Measurements from ENCODE around the gene BARX2.

Gene BARX2

GRCh38 chr11:129374993-129375750 lies 476 bp upstream of the BARX2 start (continued):
- TF ChIP-seq KLF9 (tag by site-specific recombination; IDR thresholded peaks at IDR 0.05; ENCODE audit: low read depth) (no peak; the same call in 1 of the 2 replicates), ZNF658 (tag by site-specific recombination; IDR thresholded peaks at IDR 0.05) (no peak), ZNF560 (tag by site-specific recombination; IDR thresholded peaks at IDR 0.05; ENCODE audit: borderline replicate concordance) (no peak), ZSCAN5A (tag by site-specific recombination; IDR thresholded peaks at IDR 0.05) (no peak), ZNF707 (tag by site-specific recombination; IDR thresholded peaks at IDR 0.05) (no peak), ZNF350 (tag by site-specific recombination; IDR thresholded peaks at IDR 0.05) (no peak), ZNF324 (tag by site-specific recombination; IDR thresholded peaks at IDR 0.05) (no peak), ZNF292 (tag by site-specific recombination; IDR thresholded peaks at IDR 0.05; ENCODE audit: borderline replicate concordance, low read depth) (no peak), ZNF664 (tag by site-specific recombination; IDR thresholded peaks at IDR 0.05) (no peak), ZNF580 (tag by site-specific recombination; IDR thresholded peaks at IDR 0.05) (peak; percentile 77), ZFP3 (tag by site-specific recombination; IDR thresholded peaks at IDR 0.05; ENCODE audit: low read depth) (no peak), ZNF155 (tag by site-specific recombination; IDR thresholded peaks at IDR 0.05) (no peak)
- TF ChIP-seq, protein P1, sequence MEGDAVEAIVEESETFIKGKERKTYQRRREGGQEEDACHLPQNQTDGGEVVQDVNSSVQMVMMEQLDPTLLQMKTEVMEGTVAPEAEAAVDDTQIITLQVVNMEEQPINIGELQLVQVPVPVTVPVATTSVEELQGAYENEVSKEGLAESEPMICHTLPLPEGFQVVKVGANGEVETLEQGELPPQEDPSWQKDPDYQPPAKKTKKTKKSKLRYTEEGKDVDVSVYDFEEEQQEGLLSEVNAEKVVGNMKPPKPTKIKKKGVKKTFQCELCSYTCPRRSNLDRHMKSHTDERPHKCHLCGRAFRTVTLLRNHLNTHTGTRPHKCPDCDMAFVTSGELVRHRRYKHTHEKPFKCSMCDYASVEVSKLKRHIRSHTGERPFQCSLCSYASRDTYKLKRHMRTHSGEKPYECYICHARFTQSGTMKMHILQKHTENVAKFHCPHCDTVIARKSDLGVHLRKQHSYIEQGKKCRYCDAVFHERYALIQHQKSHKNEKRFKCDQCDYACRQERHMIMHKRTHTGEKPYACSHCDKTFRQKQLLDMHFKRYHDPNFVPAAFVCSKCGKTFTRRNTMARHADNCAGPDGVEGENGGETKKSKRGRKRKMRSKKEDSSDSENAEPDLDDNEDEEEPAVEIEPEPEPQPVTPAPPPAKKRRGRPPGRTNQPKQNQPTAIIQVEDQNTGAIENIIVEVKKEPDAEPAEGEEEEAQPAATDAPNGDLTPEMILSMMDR (tag by site-specific recombination; IDR thresholded peaks at IDR 0.05) = no peak

- H3K36me3 ChIP-seq (ENCODE audit: control insufficient read depth in 2 of 2, insufficient read depth in 1 of 2, low read length in 2 of 2) = no peaks in the 10 kb centered on the region
- CTCF ChIA-PET = interaction anchor here (0.9 to 4.0 kb wide), 15 partner anchors 8 to 429 kb away, joined by 3 to 36 read pairs (median 4); no protein-coding TSS in a partner anchor
- H3K4me3 ChIP-seq (ENCODE audit: low read depth, low read length) = no peak overlapping the region; the same call in 1 of the 2 replicates
- no peaks in the 10 kb centered on the region for H3K9me3 ChIP-seq (ENCODE audit: control insufficient read depth, insufficient read depth, low read depth, low read length)
- POLR2A ChIA-PET = interaction anchor here (1.0 to 1.3 kb wide), 2 partner anchors 10 to 318 kb away, joined by 3 read pairs; no protein-coding TSS in a partner anchor
- TF ChIP-seq PRDM1 (tag by site-specific recombination; IDR thresholded peaks at IDR 0.05) = 0 out of 2 replicates have a peak, but pooled peaks have one; percentile 21
- TF ChIP-seq PRDM6 (tag by site-specific recombination; IDR thresholded peaks at IDR 0.05) = 0 out of 2 replicates have a peak, but pooled peaks have one; percentile 6
- TF ChIP-seq ZNF561 (tag by site-specific recombination; IDR thresholded peaks at IDR 0.05; ENCODE audit: borderline replicate concordance) = peak; percentile 78
- no peak for TF ChIP-seq ZNF768 (tag by site-specific recombination; IDR thresholded peaks at IDR 0.05)
- peak overlapping the region; percentile 93; the same call in 1 of the 2 replicates for H3K27ac ChIP-seq (ENCODE audit: extremely low read depth, low read depth, low read length)
- peaks cover 8% of the 10 kb centered on the region for H3K4me1 ChIP-seq (ENCODE audit: control insufficient read depth, insufficient read depth, low read length)
Measured at GRCh38 chr11:129376658-129377341, 1.2 kb downstream of the BARX2 start.

All from HEK293 (cell line).